Measurements from ENCODE around the gene KRT16. TPM values are rescaled to one million over a fixed set of nuclear protein-coding genes. Genes with fewer than 3 reads are reported as not detected.

KRT16 gene
- total RNA-seq, 1 experiment from 2014 or later = 42.6 TPM

DNA sequence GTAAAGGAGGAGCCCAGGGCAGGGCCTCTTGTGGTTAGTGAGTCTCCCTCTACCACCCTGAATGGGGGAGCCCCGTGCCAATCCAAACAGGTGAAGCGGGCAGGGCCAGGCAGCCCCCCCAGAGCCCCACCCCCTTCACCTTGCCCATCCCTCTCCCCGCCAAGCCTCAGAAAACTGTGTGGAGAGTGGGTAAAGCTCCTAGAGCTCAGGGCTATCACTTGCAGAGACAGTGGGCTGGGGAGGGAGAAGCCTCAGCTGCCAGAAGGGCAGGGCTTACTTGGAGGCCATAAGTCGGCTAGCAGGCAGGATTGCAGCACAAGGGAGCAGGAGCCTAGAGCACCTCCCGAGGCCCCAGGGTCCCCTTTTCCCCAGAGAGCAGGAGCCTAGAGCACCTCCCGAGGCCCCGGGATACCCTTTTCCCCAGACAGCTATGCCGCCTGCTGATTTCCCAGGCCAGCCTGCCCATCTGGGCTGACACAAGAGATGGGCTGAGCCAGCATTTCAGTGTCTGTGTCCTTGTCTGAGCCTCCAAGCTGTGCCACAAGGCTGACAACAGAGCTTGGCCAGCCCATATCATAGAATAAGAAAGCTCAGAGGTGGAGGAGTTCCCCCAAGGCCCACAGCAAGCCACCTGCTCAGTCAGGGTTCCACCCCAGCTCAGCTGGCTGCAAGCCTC is 19.1 kb downstream of the KRT16 start:
- no peak overlapping the region for H3K4me3 ChIP-seq (ENCODE audit: low read length)
- ChIA-PET POLR2A (ENCODE audit: unreplicated experiment) (no interaction called here), CTCF (no interaction called here)
- no peaks in the 10 kb centered on the region for H3F3A ChIP-seq (ENCODE audit: low read length, unreplicated experiment)
- no peak overlapping the region for H3K9ac ChIP-seq (ENCODE audit: low read length)
- H3K27ac ChIP-seq (ENCODE audit: low read length) = no peak overlapping the region
- no peaks in the 10 kb centered on the region for H4K20me1 ChIP-seq (ENCODE audit: low read length)
- no peaks in the 10 kb centered on the region for H3K36me3 ChIP-seq (ENCODE audit: low read depth, low read length)
- H3K9me2 ChIP-seq (replicated peaks; ENCODE audit: low read length) = no peaks in the 10 kb centered on the region
- ATAC-seq (no peak), DNase-seq (no peak)
- TF ChIP-seq EZH2phosphoT487 (IDR thresholded peaks at IDR 0.05; ENCODE audit: borderline replicate concordance, low read length) = no peak
- TF ChIP-seq, protein P1, sequence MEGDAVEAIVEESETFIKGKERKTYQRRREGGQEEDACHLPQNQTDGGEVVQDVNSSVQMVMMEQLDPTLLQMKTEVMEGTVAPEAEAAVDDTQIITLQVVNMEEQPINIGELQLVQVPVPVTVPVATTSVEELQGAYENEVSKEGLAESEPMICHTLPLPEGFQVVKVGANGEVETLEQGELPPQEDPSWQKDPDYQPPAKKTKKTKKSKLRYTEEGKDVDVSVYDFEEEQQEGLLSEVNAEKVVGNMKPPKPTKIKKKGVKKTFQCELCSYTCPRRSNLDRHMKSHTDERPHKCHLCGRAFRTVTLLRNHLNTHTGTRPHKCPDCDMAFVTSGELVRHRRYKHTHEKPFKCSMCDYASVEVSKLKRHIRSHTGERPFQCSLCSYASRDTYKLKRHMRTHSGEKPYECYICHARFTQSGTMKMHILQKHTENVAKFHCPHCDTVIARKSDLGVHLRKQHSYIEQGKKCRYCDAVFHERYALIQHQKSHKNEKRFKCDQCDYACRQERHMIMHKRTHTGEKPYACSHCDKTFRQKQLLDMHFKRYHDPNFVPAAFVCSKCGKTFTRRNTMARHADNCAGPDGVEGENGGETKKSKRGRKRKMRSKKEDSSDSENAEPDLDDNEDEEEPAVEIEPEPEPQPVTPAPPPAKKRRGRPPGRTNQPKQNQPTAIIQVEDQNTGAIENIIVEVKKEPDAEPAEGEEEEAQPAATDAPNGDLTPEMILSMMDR (conservative IDR thresholded peaks at IDR 0.05; ENCODE audit: low read depth, low read length) = no peak
- TF ChIP-seq EZH2 (IDR thresholded peaks at IDR 0.05; ENCODE audit: low read length, unreplicated experiment) = no peak
- H2AFZ ChIP-seq (ENCODE audit: low read length) = no peak overlapping the region
- no peaks in the 10 kb centered on the region for H3K9me3 ChIP-seq (ENCODE audit: low read length)
- H3K4me2 ChIP-seq (ENCODE audit: low read length) = no peak overlapping the region
- no peaks in the 10 kb centered on the region for H3K79me2 ChIP-seq (ENCODE audit: low read length)
- no peaks in the 10 kb centered on the region for H3K27me3 ChIP-seq (ENCODE audit: low read length)
- intact Hi-C loops (cut with micrococcal nuclease) = no loop called here
- H3K4me1 ChIP-seq (ENCODE audit: insufficient read depth, low read length) = no peaks in the 10 kb centered on the region
- BruUV-seq (replicated peaks) = no TSS peak

DNA sequence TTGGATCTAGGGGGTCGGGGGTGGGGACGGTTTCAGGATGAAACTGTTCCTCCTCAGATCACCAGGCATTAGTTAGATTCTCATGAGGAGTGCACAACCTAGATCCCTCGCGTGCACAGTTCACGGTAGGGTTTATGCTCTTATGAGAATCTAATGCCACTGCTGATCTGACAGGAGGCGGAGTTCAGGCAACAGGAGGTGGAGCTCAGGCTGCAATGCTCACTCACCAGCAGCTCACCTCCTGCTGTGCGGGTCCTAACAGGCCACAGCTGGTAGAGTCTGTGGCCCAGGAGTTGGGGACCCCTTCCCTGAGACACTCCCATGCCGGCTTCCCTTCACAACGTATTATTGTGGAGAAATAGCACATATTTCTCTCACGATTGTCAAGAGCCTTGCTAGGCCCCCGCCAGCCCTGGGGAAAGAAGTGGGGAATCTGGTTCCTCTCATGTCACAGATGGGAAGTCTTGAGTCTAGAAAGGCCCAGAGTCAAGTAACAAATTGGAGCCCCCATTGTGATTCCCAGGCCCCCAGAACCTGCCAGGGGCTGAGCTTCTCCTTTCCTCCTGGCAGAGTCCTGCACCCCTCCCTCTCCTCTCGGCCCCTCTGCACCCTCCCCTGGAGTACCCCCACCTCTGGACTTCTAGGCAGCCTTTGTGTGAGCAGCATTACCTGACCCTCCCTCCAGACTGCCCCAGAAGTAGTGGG is 19.8 kb downstream of the KRT16 start:
- ChIA-PET CTCF (no interaction called here), POLR2A (ENCODE audit: unreplicated experiment) (no interaction called here)
- Histone ChIP-seq H4K20me1 (ENCODE audit: low read length) (no peaks in the 10 kb centered on the region), H3K4me1 (ENCODE audit: insufficient read depth, low read length) (no peaks in the 10 kb centered on the region), H2AFZ (ENCODE audit: low read length) (no peak overlapping the region), H3K79me2 (ENCODE audit: low read length) (no peaks in the 10 kb centered on the region), H3K4me2 (ENCODE audit: low read length) (no peak overlapping the region), H3K9ac (ENCODE audit: low read length) (no peak overlapping the region), H3K27me3 (ENCODE audit: low read length) (no peaks in the 10 kb centered on the region), H3K9me3 (ENCODE audit: low read length) (no peaks in the 10 kb centered on the region), H3K27ac (ENCODE audit: low read length) (no peak overlapping the region), H3K9me2 (replicated peaks; ENCODE audit: low read length) (no peaks in the 10 kb centered on the region), H3F3A (ENCODE audit: low read length, unreplicated experiment) (no peaks in the 10 kb centered on the region), H3K36me3 (ENCODE audit: low read depth, low read length) (no peaks in the 10 kb centered on the region), H3K4me3 (ENCODE audit: low read length) (no peak overlapping the region)
- no TSS peak for BruUV-seq (replicated peaks)
- ATAC-seq = no peak
- DNase-seq = no peak
- intact Hi-C loops (cut with micrococcal nuclease) = no loop called here
- no peak for TF ChIP-seq EZH2 (IDR thresholded peaks at IDR 0.05; ENCODE audit: low read length, unreplicated experiment)
- TF ChIP-seq, protein P1 (conservative IDR thresholded peaks at IDR 0.05; ENCODE audit: low read depth, low read length) = no peak
- no peak for TF ChIP-seq EZH2phosphoT487 (IDR thresholded peaks at IDR 0.05; ENCODE audit: borderline replicate concordance, low read length)

DNA sequence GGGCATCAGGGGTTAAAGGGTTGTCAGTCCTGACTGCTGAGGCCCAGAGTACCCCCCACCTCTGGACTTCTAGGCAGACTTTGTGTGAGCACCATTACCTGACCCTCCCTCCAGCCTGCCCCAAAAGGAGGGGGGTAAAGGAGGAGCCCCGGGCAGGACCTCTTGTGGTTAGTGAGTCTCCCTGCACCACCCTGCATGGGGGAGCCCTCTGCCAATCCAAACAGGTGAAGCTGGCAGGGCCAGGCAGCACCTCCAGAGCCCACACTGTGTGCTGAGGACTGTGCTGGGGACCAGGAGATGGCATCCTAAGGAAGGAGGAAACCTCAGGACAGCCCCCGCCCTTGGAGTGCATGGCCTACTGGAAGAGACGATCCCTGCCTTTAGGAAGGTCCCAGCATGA is 23.3 kb downstream of the KRT16 start:
- Histone ChIP-seq H3K9ac (ENCODE audit: low read length) (no peak overlapping the region), H3K36me3 (ENCODE audit: low read depth, low read length) (no peaks in the 10 kb centered on the region), H3K9me3 (ENCODE audit: low read length) (no peaks in the 10 kb centered on the region), H3K4me1 (ENCODE audit: insufficient read depth, low read length) (no peaks in the 10 kb centered on the region), H3K79me2 (ENCODE audit: low read length) (no peaks in the 10 kb centered on the region), H3F3A (ENCODE audit: low read length, unreplicated experiment) (no peaks in the 10 kb centered on the region), H3K9me2 (replicated peaks; ENCODE audit: low read length) (no peaks in the 10 kb centered on the region), H2AFZ (ENCODE audit: low read length) (no peak overlapping the region), H4K20me1 (ENCODE audit: low read length) (no peaks in the 10 kb centered on the region), H3K4me2 (ENCODE audit: low read length) (no peak overlapping the region), H3K4me3 (ENCODE audit: low read length) (no peak overlapping the region), H3K27ac (ENCODE audit: low read length) (no peak overlapping the region), H3K27me3 (ENCODE audit: low read length) (no peaks in the 10 kb centered on the region)
- intact Hi-C loops (cut with micrococcal nuclease) = no loop called here
- TF ChIP-seq EZH2 (IDR thresholded peaks at IDR 0.05; ENCODE audit: low read length, unreplicated experiment) (no peak), EZH2phosphoT487 (IDR thresholded peaks at IDR 0.05; ENCODE audit: borderline replicate concordance, low read length) (no peak)
- TF ChIP-seq, protein P1 (conservative IDR thresholded peaks at IDR 0.05; ENCODE audit: low read depth, low read length) = no peak
- no TSS peak for BruUV-seq (replicated peaks)
- POLR2A ChIA-PET (ENCODE audit: unreplicated experiment) = no interaction called here
- CTCF ChIA-PET = no interaction called here
- ATAC-seq = no peak
- DNase-seq = no peak
